ENCODE data around the gene ZNF684. TPM values are rescaled to one million over a fixed set of nuclear protein-coding genes. Genes with fewer than 3 reads are reported as not detected.

The ZNF684 gene
- total RNA-seq, 1 donor from 2014 or later: 0.85 TPM

GRCh38 chr1:40593449-40594186, 62.2 kb downstream of the ZNF684 start:
- H3K4me3 ChIP-seq: no peak overlapping the region
- no peaks in the 10 kb centered on the region for H3K36me3 ChIP-seq
- intact Hi-C loops (cut with DNase I): no loop called here
- no peak for DNase-seq (ENCODE audit: low spot score in 2 of 2)
- no peaks in the 10 kb centered on the region for H3K9me3 ChIP-seq
- H3K4me1 ChIP-seq: no peaks in the 10 kb centered on the region
- TF ChIP-seq, protein P1, sequence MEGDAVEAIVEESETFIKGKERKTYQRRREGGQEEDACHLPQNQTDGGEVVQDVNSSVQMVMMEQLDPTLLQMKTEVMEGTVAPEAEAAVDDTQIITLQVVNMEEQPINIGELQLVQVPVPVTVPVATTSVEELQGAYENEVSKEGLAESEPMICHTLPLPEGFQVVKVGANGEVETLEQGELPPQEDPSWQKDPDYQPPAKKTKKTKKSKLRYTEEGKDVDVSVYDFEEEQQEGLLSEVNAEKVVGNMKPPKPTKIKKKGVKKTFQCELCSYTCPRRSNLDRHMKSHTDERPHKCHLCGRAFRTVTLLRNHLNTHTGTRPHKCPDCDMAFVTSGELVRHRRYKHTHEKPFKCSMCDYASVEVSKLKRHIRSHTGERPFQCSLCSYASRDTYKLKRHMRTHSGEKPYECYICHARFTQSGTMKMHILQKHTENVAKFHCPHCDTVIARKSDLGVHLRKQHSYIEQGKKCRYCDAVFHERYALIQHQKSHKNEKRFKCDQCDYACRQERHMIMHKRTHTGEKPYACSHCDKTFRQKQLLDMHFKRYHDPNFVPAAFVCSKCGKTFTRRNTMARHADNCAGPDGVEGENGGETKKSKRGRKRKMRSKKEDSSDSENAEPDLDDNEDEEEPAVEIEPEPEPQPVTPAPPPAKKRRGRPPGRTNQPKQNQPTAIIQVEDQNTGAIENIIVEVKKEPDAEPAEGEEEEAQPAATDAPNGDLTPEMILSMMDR (IDR thresholded peaks at IDR 0.05): no peak
- no peaks in the 10 kb centered on the region for H3K27me3 ChIP-seq
- H3K27ac ChIP-seq: no peak overlapping the region

DNA sequence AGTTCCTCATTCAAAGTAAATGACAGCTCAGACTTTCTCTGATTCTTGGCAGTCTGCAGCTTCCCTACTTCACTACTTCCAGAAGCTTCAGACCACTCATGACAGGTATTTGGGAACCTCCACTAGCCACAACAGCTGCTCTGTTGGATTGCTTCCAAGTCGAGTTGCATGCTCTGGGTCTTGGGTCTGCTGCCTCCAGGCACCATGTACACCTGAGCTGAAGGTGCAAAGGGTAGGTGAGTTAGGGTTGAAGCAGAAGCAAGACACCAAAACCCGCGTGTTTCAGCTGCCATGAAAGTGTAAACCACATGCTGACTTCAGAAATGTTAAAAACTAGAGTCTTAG, 62.7 kb downstream of the ZNF684 start:
- no peak overlapping the region for H3K4me3 ChIP-seq
- intact Hi-C loops (cut with DNase I): no loop called here
- no peak overlapping the region for H3K27ac ChIP-seq
- H3K9me3 ChIP-seq: no peaks in the 10 kb centered on the region
- H3K36me3 ChIP-seq: no peaks in the 10 kb centered on the region
- H3K27me3 ChIP-seq: no peaks in the 10 kb centered on the region
- H3K4me1 ChIP-seq: no peaks in the 10 kb centered on the region
- no peak for DNase-seq (ENCODE audit: low spot score in 2 of 2)
- TF ChIP-seq, protein P1 (IDR thresholded peaks at IDR 0.05): no peak

DNA sequence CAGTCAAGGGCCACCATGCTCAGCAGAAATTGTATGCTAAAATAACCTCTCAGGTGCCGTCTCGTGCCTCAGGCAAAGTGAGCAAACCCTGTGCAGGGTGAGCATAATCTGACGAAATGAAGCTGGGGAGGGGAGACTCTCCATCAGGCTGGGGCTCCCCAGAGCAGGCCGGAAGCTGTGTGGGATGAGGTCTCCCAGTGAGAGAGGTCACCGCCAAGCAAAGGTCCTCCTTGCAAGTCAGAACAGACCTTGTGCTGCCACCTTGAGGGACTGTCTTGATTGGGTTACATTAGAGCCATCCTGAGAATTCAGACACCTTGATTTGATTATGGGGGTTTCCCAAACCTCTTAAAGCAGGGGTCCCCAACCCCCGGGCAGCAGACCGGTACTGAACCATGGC, 64.2 kb downstream of the ZNF684 start:
- no peaks in the 10 kb centered on the region for H3K27me3 ChIP-seq
- TF ChIP-seq, protein P1 (IDR thresholded peaks at IDR 0.05): no peak
- DNase-seq (ENCODE audit: low spot score in 2 of 2): no peak
- no peaks in the 10 kb centered on the region for H3K9me3 ChIP-seq
- intact Hi-C loops (cut with DNase I): no loop called here
- no peak overlapping the region for H3K4me3 ChIP-seq
- H3K27ac ChIP-seq: no peak overlapping the region
- H3K36me3 ChIP-seq: no peaks in the 10 kb centered on the region
- H3K4me1 ChIP-seq: no peaks in the 10 kb centered on the region

Other genes starting within 250 kb of the ZNF684 start
- gene COL9A2, start 214.4 kb upstream of the ZNF684 start, total RNA-seq: 4.5 TPM
- gene SMAP2, start 157.9 kb upstream of the ZNF684 start, total RNA-seq: 33.5 TPM
- gene ZFP69B, start 81.2 kb upstream of the ZNF684 start, total RNA-seq: 3.8 TPM
- 2.8 TPM for gene ZFP69, start 54.3 kb upstream of the ZNF684 start, total RNA-seq
- 16.3 TPM for gene EXO5, start 22.9 kb upstream of the ZNF684 start, total RNA-seq
- 43.9 TPM for gene RIMS3, start 134.0 kb downstream of the ZNF684 start, total RNA-seq
- gene NFYC, start 160.1 kb downstream of the ZNF684 start, total RNA-seq: 75.9 TPM

All from ascending aorta (tissue), 2 donors.